HepG2 (cell line): Measurements from ENCODE around the gene NEAT1. TPM values are rescaled to one million over a fixed set of nuclear protein-coding genes. Genes with fewer than 3 reads are reported as not detected.

ENCODE experiments used
- ARID5B ChIP-seq: IDR thresholded peaks from 2 replicates; pipeline ENCODE4 v1.4.0; 2020; ENCODE audit warnings: mild to moderate bottlenecking, missing genetic modification reagents
- BORCS8-MEF2B ChIP-seq: sonication (generic); formaldehyde crosslinking; IDR thresholded peaks from 2 replicates; pipeline ENCODE4 v1.8.0; 2022; ENCODE audit warnings: mild to moderate bottlenecking, missing genetic modification reagents
- CC2D1A ChIP-seq: sonication (generic); formaldehyde crosslinking; IDR thresholded peaks from 2 replicates; pipeline ENCODE4 v1.8.1; 2023; ENCODE audit warnings: mild to moderate bottlenecking, missing genetic modification reagents
- NCOA1 ChIP-seq: sonication (generic); formaldehyde crosslinking; IDR thresholded peaks from 2 replicates; pipeline ENCODE4 v1.9.0; 2021; ENCODE audit warnings: missing genetic modification reagents
- SKI ChIP-seq: fragments of 450-650 bp; IDR thresholded peaks from one replicate; pipeline ENCODE4 v1.6.1; 2018; ENCODE audit warnings: mild to moderate bottlenecking; ENCODE audit not compliant: partially characterized antibody
- ZBTB1 ChIP-seq: sonication (generic); formaldehyde crosslinking; IDR thresholded peaks from 2 replicates; pipeline ENCODE4 v1.4.0; 2020; ENCODE audit warnings: missing genetic modification reagents, borderline replicate concordance
- ZBTB33 ChIP-seq: sonication (generic); formaldehyde crosslinking; IDR thresholded peaks from 2 replicates; pipeline ENCODE4 v1.4.0; 2020; ENCODE audit warnings: missing genetic modification reagents
- ZNF143 ChIP-seq: sonication (generic); formaldehyde crosslinking; IDR thresholded peaks from 2 replicates; pipeline ENCODE4 v1.4.0; 2020; ENCODE audit warnings: missing genetic modification reagents
- ZNF274 ChIP-seq: sonication (generic); formaldehyde crosslinking; IDR thresholded peaks from 2 replicates; pipeline ENCODE4 v1.5.1; 2020; ENCODE audit warnings: mild to moderate bottlenecking, missing genetic modification reagents
- ZNF407 ChIP-seq: sonication (generic); formaldehyde crosslinking; IDR thresholded peaks from one replicate; pipeline ENCODE4 v1.5.1; 2020; ENCODE audit warnings: mild to moderate bottlenecking, missing genetic modification reagents; ENCODE audit errors: not compliant biosample characterization
- ZNF432 ChIP-seq: sonication (generic); formaldehyde crosslinking; IDR thresholded peaks from 2 replicates; pipeline ENCODE4 v1.5.0; 2020; ENCODE audit warnings: missing genetic modification reagents, mild to moderate bottlenecking, borderline replicate concordance
- ZNF496 ChIP-seq: sonication (generic); formaldehyde crosslinking; IDR thresholded peaks from 2 replicates; pipeline ENCODE4 v1.8.1; 2023; ENCODE audit warnings: mild to moderate bottlenecking, moderate library complexity, missing genetic modification reagents; ENCODE audit not compliant: insufficient replicate concordance
- ZNF577 ChIP-seq: sonication (generic); formaldehyde crosslinking; IDR thresholded peaks from 2 replicates; pipeline ENCODE4 v1.4.0; 2020; ENCODE audit warnings: mild to moderate bottlenecking, low read depth, missing genetic modification reagents, borderline replicate concordance
- ZNF780A ChIP-seq: sonication (generic); formaldehyde crosslinking; IDR thresholded peaks from 2 replicates; pipeline ENCODE4 v1.8.0; 2022; ENCODE audit warnings: mild to moderate bottlenecking, missing genetic modification reagents, moderate library complexity
- ZNF83 ChIP-seq: sonication (generic); formaldehyde crosslinking; IDR thresholded peaks from 2 replicates; pipeline ENCODE4 v1.4.0; 2020; ENCODE audit warnings: missing genetic modification reagents, mild to moderate bottlenecking, borderline replicate concordance
- polyA plus RNA-seq, 8 experiments: library from polyadenylated mRNA; depleted of rRNA in 3 of 8; stranded (reverse) in 7 of 8; unstranded in 1 of 8; fragments of >200 nt; fragmentation: Illumina TruSeq in 4 of 8; extraction: Trizol in 4 of 8; gene quantifications; 2 replicates each; pipeline versions ENCODE4 v1.2.1 to v1.2.3, GENCODE V29; 2011 to 2016; ENCODE audit warnings: low read depth in 4 of 8, missing spikeins in 1 of 8, mixed read lengths in 1 of 8; ENCODE audit not compliant: insufficient read depth in 1 of 8
- total RNA-seq, 5 experiments: library from RNA; depleted of rRNA; stranded (reverse); fragments of >200 nt; fragmentation: Illumina TruSeq; extraction: Trizol; gene quantifications; 2 replicates each; pipeline ENCODE4 v1.2.3, GENCODE V29; 2016; ENCODE audit warnings: low read depth in 1 of 5

Gene NEAT1
- total and polyA plus RNA-seq, 2 of the 13 experiments (the other 11 are each of a cell fraction or from before 2014, with no cell fraction given), result 20.5 to 41.2 TPM

GRCh38 chr11:65429724-65430405 lies 7.3 kb downstream of the NEAT1 start (continued):
- no peak for TF ChIP-seq ZNF407 (CRISPR knock-in tag)
- TF ChIP-seq ZBTB33 (CRISPR knock-in tag), result peak; percentile 47; the same call in 1 of the 2 replicates
- TF ChIP-seq ZNF496 (CRISPR knock-in tag), result no peak
- no peak for TF ChIP-seq ZNF780A (CRISPR knock-in tag)
- no peak for TF ChIP-seq ZNF83 (CRISPR knock-in tag)
- no peak for TF ChIP-seq ZBTB1 (CRISPR knock-in tag)
- no peak for TF ChIP-seq ZNF143 (CRISPR knock-in tag)
- TF ChIP-seq ARID5B (CRISPR knock-in tag), result no peak
- no peak for TF ChIP-seq ZNF274 (CRISPR knock-in tag)
- no peak for TF ChIP-seq NCOA1 (CRISPR knock-in tag)
- 0 out of 2 replicates have a peak, but pooled peaks have one; percentile 20 for TF ChIP-seq BORCS8-MEF2B
- no peak for TF ChIP-seq SKI
- TF ChIP-seq ZNF577 (CRISPR knock-in tag), result no peak
- TF ChIP-seq ZNF432 (CRISPR knock-in tag), result no peak
- no peak for TF ChIP-seq CC2D1A
